SK-N-SH (cell line): ENCODE measurements around the gene CADM2. TPM values are rescaled to one million over a fixed set of nuclear protein-coding genes. Genes with fewer than 3 reads are reported as not detected.

Experiments
- CTCF ChIA-PET: fragments of 300-600, 350-600 bp; formaldehyde crosslinking; extraction: SDS; loops from one replicate; lab custom pipeline; 2021; lab: Yijun Ruan, JAX
- POLR2A ChIA-PET: fragments of 350-600 bp; sonication (Branson Sonifier 250); formaldehyde crosslinking; extraction: SDS; loops from one replicate; lab custom pipeline; 2020; ENCODE audit warnings: antibody characterized with exemption, inconsistent platforms; lab: Yijun Ruan, JAX
- DNase-seq: peaks from one replicate; pipeline ENCODE4 v3.0.0; 2012
- H2AFZ ChIP-seq: fragments of 200-600 bp; sonication (generic); 2 replicates; pipeline ENCODE4 v1.8.1; 2016; ENCODE audit warnings: antibody characterized with exemption, mild to moderate bottlenecking, low read depth
- H3F3A ChIP-seq: fragments of 200-600 bp; sonication (generic); replicated peaks from 2 replicates; pipeline ENCODE3; 2016; ENCODE audit warnings: antibody characterized with exemption, mild to moderate bottlenecking; ENCODE audit not compliant: insufficient read depth
- H3K27ac ChIP-seq, 2 experiments: fragments of 200-500 bp in 1 of 2; fragments of 200-600 bp in 1 of 2; sonication (Bioruptor generic) in 1 of 2; sonication (generic), shearing (Covaris generic) in 1 of 2; 2 replicates each; pipeline versions ENCODE4 v1.5.1 to v1.6.1; 2014 to 2016; ENCODE audit warnings: low read depth in 2 of 2, inconsistent platforms in 1 of 2, low read length in 1 of 2, mild to moderate bottlenecking in 1 of 2, mixed read lengths in 1 of 2
- H3K27me3 ChIP-seq: fragments of 200-600 bp; sonication (generic), shearing (Covaris generic); 2 replicates; pipeline ENCODE4 v1.6.1; 2016; ENCODE audit warnings: mixed run types; ENCODE audit not compliant: insufficient read depth
- H3K36me3 ChIP-seq, 2 experiments: fragments of 200-500 bp in 1 of 2; fragments of 200-600 bp in 1 of 2; sonication (Bioruptor generic) in 1 of 2; sonication (generic) in 1 of 2; replicated peaks in 1 of 2; 2 replicates each; pipeline versions ENCODE3 to v1.5.1; 2014 to 2016; ENCODE audit warnings: low read length in 1 of 2, mild to moderate bottlenecking in 1 of 2; ENCODE audit not compliant: insufficient read depth in 2 of 2, control insufficient read depth in 1 of 2
- H3K4me1 ChIP-seq, 2 experiments: fragments of 200-500 bp in 1 of 2; fragments of 200-600 bp in 1 of 2; sonication (Bioruptor generic) in 1 of 2; sonication (generic), shearing (Covaris generic) in 1 of 2; 2 replicates each; pipeline versions ENCODE4 v1.5.1 to v1.6.1; 2014 to 2016; ENCODE audit warnings: low read depth in 1 of 2, low read length in 1 of 2, mixed run types in 1 of 2; ENCODE audit not compliant: insufficient read depth in 2 of 2, control insufficient read depth in 1 of 2
- H3K4me2 ChIP-seq: fragments of 200-600 bp; sonication (generic), shearing (Covaris generic); 2 replicates; pipeline ENCODE4 v1.6.1; 2017; ENCODE audit warnings: mixed run types
- H3K4me3 ChIP-seq, 2 experiments: fragments of 200-500 bp in 1 of 2; fragments of 200-600 bp in 1 of 2; sonication (Bioruptor generic) in 1 of 2; sonication (generic), shearing (Covaris generic) in 1 of 2; 2 replicates each; pipeline versions ENCODE4 v1.5.1 to v1.8.1; 2014 to 2016; ENCODE audit warnings: low read depth in 2 of 2, inconsistent platforms in 1 of 2, low read length in 1 of 2, mild to moderate bottlenecking in 1 of 2, mixed read lengths in 1 of 2, moderate library complexity in 1 of 2
- H3K79me2 ChIP-seq: fragments of 200-600 bp; sonication (generic); 2 replicates; pipeline ENCODE4 v1.8.1; 2017; ENCODE audit warnings: mild to moderate bottlenecking; ENCODE audit not compliant: insufficient read depth
- H3K9ac ChIP-seq: fragments of 200-600 bp; sonication (generic); 2 replicates; pipeline ENCODE4 v1.6.1; 2017; ENCODE audit warnings: mixed run types
- H3K9me2 ChIP-seq: fragments of 200-600 bp; sonication (generic); 2 replicates; pipeline ENCODE4 v1.6.1; 2017; ENCODE audit warnings: mixed run types
- H3K9me3 ChIP-seq: fragments of 200-600 bp; sonication (generic); 2 replicates; pipeline ENCODE4 v1.6.1; 2017; ENCODE audit warnings: mixed run types, mild to moderate bottlenecking, moderate library complexity
- H4K20me1 ChIP-seq: fragments of 200-600 bp; sonication (generic); 2 replicates; pipeline ENCODE4 v1.6.1; 2017; ENCODE audit warnings: mild to moderate bottlenecking, mixed run types; ENCODE audit not compliant: insufficient read depth
- CHD2 ChIP-seq: fragments of 150-350 bp; IDR thresholded peaks from 2 replicates; pipeline ENCODE4 v1.6.1; 2018; ENCODE audit warnings: low read length; ENCODE audit not compliant: partially characterized antibody
- EP300 ChIP-seq, 2 experiments: IDR thresholded peaks; 2 replicates each; pipeline versions ENCODE4 v1.4.0 to v1.6.1; 2012; ENCODE audit warnings: borderline replicate concordance in 1 of 2, low read depth in 1 of 2, low read length in 1 of 2
- FOSL2 ChIP-seq: IDR thresholded peaks from 2 replicates; pipeline ENCODE4 v1.4.0; 2012; ENCODE audit warnings: low read depth, mild to moderate bottlenecking, moderate library complexity, borderline replicate concordance
- FOXJ3 ChIP-seq: sonication (generic); formaldehyde crosslinking; IDR thresholded peaks from 2 replicates; pipeline ENCODE4 v1.5.1; 2020; ENCODE audit warnings: mild to moderate bottlenecking, missing genetic modification reagents
- GATA2 ChIP-seq: sonication (generic); formaldehyde crosslinking; IDR thresholded peaks from 2 replicates; pipeline ENCODE4 v1.5.0; 2020; ENCODE audit warnings: mild to moderate bottlenecking, missing genetic modification reagents
- JUND ChIP-seq: IDR thresholded peaks from 2 replicates; pipeline ENCODE4 v1.4.0; 2012
- MXI1 ChIP-seq: IDR thresholded peaks from 2 replicates; pipeline ENCODE4 v1.6.1; 2012; ENCODE audit warnings: mild to moderate bottlenecking, low read depth, low read length, improper control_type of control experiment
- NFIC ChIP-seq: IDR thresholded peaks from 2 replicates; pipeline ENCODE4 v1.4.0; 2012; ENCODE audit warnings: borderline replicate concordance
- NRF1 ChIP-seq: IDR thresholded peaks from 2 replicates; pipeline ENCODE4 v1.6.1; 2012; ENCODE audit warnings: low read depth, mild to moderate bottlenecking, low read length
- RAD21 ChIP-seq: IDR thresholded peaks from 2 replicates; pipeline ENCODE4 v1.6.1; 2012; ENCODE audit warnings: mild to moderate bottlenecking, low read length
- RFX5 ChIP-seq: IDR thresholded peaks from 2 replicates; pipeline ENCODE4 v1.6.1; 2012; ENCODE audit warnings: mild to moderate bottlenecking, improper control_type of control experiment, low read length
- SMC3 ChIP-seq: IDR thresholded peaks from 2 replicates; pipeline ENCODE4 v1.6.1; 2012; ENCODE audit warnings: low read depth, low read length, improper control_type of control experiment
- TCF12 ChIP-seq: IDR thresholded peaks from 2 replicates; pipeline ENCODE4 v1.4.0; 2012
- TEAD4 ChIP-seq: IDR thresholded peaks from 2 replicates; pipeline ENCODE4 v1.4.0; 2012; ENCODE audit warnings: mild to moderate bottlenecking, borderline replicate concordance; ENCODE audit not compliant: insufficient read depth
- USF1 ChIP-seq: IDR thresholded peaks from 2 replicates; pipeline ENCODE4 v1.4.0; 2012; ENCODE audit warnings: low read depth, borderline replicate concordance
- YY1 ChIP-seq: IDR thresholded peaks from 2 replicates; pipeline ENCODE4 v1.4.0; 2012; ENCODE audit warnings: low read depth, mild to moderate bottlenecking
- ZBTB33 ChIP-seq: IDR thresholded peaks from 2 replicates; pipeline ENCODE4 v1.4.0; 2012; ENCODE audit warnings: low read depth, borderline replicate concordance
- WGBS: methylation state at CpG from one replicate; pipeline ENCODE4 v1.1.6; 2017; ENCODE audit warnings: low lambda C conversion rate; 5-methylcytosine and 5-hydroxymethylcytosine counted together
- polyA plus RNA-seq, 3 experiments: library from polyadenylated mRNA; depleted of rRNA; stranded (reverse); fragments of >200 nt; gene quantifications; 2 replicates each; pipeline ENCODE4 v1.2.3, GENCODE V29; 2012
- TF ChIP-seq, protein P1 (sequence below): fragments of 200-600 bp; sonication (generic); IDR thresholded peaks from 2 replicates; pipeline ENCODE4 v1.6.1; 2017; ENCODE audit warnings: antibody characterized with exemption, mild to moderate bottlenecking, moderate library complexity
- TF ChIP-seq, protein P2 (sequence below): IDR thresholded peaks from 2 replicates; pipeline ENCODE4 v1.4.0; 2012; ENCODE audit warnings: low read depth
- TF ChIP-seq, protein P3 (sequence below): fragments of 150-350 bp; IDR thresholded peaks from 2 replicates; pipeline ENCODE4 v1.6.1; 2017; ENCODE audit warnings: antibody characterized with exemption, low read length, low read depth, borderline replicate concordance

The CADM2 gene
- polyA plus RNA-seq, 1 of the 3 experiments (the other 2 are of a cell fraction) = 0.46 TPM

GRCh38 chr3:85342915-85343314 is 384.1 kb downstream of the CADM2 start:
- Histone ChIP-seq H3K27ac (no peak overlapping the region), H3K4me3 (no peak overlapping the region), H4K20me1 (no peaks in the 10 kb centered on the region), H3K9me3 (no peaks in the 10 kb centered on the region), H3K79me2 (no peaks in the 10 kb centered on the region), H3K4me1 (no peaks in the 10 kb centered on the region), H3K9me2 (no peaks in the 10 kb centered on the region), H3F3A (no peaks in the 10 kb centered on the region), H3K27me3 (no peaks in the 10 kb centered on the region), H3K4me2 (no peak overlapping the region), H3K36me3 (no peaks in the 10 kb centered on the region), H3K9ac (no peak overlapping the region), H2AFZ (no peak overlapping the region)
- POLR2A ChIA-PET = no interaction called here
- DNase-seq = peak; percentile 25
- no peak for TF ChIP-seq TEAD4
- no peak for TF ChIP-seq USF1
- no peak for TF ChIP-seq JUND
- TF ChIP-seq YY1 = no peak
- TF ChIP-seq FOSL2 = no peak
- no peak for TF ChIP-seq NRF1
- TF ChIP-seq SMC3 = peak; percentile 18; the same call in 1 of the 2 replicates
- no peak for TF ChIP-seq MXI1
- TF ChIP-seq ZBTB33 = no peak
- no peak for TF ChIP-seq FOXJ3
- no peak for TF ChIP-seq CHD2
- no peak for TF ChIP-seq GATA2 (CRISPR knock-in tag)
- TF ChIP-seq NFIC = no peak
- TF ChIP-seq RAD21 = peak; percentile 58
- TF ChIP-seq RFX5 = no peak
- TF ChIP-seq, protein P1, sequence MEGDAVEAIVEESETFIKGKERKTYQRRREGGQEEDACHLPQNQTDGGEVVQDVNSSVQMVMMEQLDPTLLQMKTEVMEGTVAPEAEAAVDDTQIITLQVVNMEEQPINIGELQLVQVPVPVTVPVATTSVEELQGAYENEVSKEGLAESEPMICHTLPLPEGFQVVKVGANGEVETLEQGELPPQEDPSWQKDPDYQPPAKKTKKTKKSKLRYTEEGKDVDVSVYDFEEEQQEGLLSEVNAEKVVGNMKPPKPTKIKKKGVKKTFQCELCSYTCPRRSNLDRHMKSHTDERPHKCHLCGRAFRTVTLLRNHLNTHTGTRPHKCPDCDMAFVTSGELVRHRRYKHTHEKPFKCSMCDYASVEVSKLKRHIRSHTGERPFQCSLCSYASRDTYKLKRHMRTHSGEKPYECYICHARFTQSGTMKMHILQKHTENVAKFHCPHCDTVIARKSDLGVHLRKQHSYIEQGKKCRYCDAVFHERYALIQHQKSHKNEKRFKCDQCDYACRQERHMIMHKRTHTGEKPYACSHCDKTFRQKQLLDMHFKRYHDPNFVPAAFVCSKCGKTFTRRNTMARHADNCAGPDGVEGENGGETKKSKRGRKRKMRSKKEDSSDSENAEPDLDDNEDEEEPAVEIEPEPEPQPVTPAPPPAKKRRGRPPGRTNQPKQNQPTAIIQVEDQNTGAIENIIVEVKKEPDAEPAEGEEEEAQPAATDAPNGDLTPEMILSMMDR = 0 out of 2 replicates have a peak, but pooled peaks have one; percentile 26
- TF ChIP-seq, protein P2, sequence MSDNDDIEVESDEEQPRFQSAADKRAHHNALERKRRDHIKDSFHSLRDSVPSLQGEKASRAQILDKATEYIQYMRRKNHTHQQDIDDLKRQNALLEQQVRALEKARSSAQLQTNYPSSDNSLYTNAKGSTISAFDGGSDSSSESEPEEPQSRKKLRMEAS = no peak
- TF ChIP-seq TCF12 = no peak
- no peak for TF ChIP-seq EP300 (IDR thresholded peaks at IDR 0.05; ENCODE audit: borderline replicate concordance in 1 of 2, low read depth in 1 of 2, low read length in 1 of 2)
- TF ChIP-seq, protein P3, sequence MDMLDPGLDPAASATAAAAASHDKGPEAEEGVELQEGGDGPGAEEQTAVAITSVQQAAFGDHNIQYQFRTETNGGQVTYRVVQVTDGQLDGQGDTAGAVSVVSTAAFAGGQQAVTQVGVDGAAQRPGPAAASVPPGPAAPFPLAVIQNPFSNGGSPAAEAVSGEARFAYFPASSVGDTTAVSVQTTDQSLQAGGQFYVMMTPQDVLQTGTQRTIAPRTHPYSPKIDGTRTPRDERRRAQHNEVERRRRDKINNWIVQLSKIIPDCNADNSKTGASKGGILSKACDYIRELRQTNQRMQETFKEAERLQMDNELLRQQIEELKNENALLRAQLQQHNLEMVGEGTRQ = no peak
- CTCF ChIA-PET = no interaction called here
- 16% methylated on average over 3 of the region's 3 CpGs for WGBS
